ENCODE results near the gene PSMD3.

- TF ChIP-seq GATA3 (IDR thresholded peaks at IDR 0.05; ENCODE audit: low read depth, low read length), result no peak
- TF ChIP-seq GATA2 (IDR thresholded peaks at IDR 0.05; ENCODE audit: low read depth, low read length), result no peak
Observed at GRCh38 chr17:40005520-40005919, 24.9 kb downstream of the PSMD3 start.

Measured in SH-SY5Y (cell line).